ENCODE results near the gene SAV1. TPM values are rescaled to one million over a fixed set of nuclear protein-coding genes. Genes with fewer than 3 reads are reported as not detected.

SAV1 gene
- total and polyA plus RNA-seq, 2 of the 8 experiments (the other 6 are each of a cell fraction or from before 2014, with no cell fraction given), result 15.9 to 78.3 TPM

DNA sequence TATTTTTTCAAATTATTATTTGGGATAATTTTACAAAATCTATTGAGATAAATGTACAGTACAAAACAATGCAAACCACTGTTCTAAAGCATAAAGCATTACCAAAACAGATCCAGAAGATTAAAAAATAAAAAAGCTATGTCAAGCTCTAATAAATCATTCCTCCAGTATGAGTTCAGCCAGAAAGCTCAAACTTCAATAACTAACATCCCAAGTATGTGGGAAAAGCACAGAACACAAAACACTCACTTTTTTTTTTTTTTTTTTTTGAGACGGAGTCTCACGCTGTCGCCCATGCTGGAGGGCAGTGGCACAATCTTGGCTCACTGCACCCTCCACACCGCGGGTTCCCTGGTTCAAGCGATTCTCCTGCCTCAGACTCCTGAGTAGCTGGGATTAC, 11.3 kb downstream of the SAV1 start:
- TF ChIP-seq, protein P1, sequence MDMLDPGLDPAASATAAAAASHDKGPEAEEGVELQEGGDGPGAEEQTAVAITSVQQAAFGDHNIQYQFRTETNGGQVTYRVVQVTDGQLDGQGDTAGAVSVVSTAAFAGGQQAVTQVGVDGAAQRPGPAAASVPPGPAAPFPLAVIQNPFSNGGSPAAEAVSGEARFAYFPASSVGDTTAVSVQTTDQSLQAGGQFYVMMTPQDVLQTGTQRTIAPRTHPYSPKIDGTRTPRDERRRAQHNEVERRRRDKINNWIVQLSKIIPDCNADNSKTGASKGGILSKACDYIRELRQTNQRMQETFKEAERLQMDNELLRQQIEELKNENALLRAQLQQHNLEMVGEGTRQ (IDR thresholded peaks at IDR 0.05; ENCODE audit: low read length), result no peak
- TF ChIP-seq RAD21 (IDR thresholded peaks at IDR 0.05 in 1 of 2, conservative IDR thresholded peaks at IDR 0.05 in 1 of 2; ENCODE audit: low read depth in 2 of 2, low read length in 2 of 2) (no peak), ASH2L (IDR thresholded peaks at IDR 0.05; ENCODE audit: low read length) (no peak), TAF1 (IDR thresholded peaks at IDR 0.05; ENCODE audit: low read depth, low read length) (no peak), NANOG (IDR thresholded peaks at IDR 0.05; ENCODE audit: insufficient read depth, low read depth, low read length, poor library complexity, severe bottlenecking) (no peak), TEAD4 (IDR thresholded peaks at IDR 0.05; ENCODE audit: low read depth, low read length) (no peak), CREB1 (IDR thresholded peaks at IDR 0.05) (no peak), EGR1 (IDR thresholded peaks at IDR 0.05; ENCODE audit: borderline replicate concordance, low read depth, low read length) (no peak), CEBPB (IDR thresholded peaks at IDR 0.05; ENCODE audit: low read depth, low read length) (no peak), CBX8 (IDR thresholded peaks at IDR 0.05; ENCODE audit: borderline replicate concordance, low read depth, low read length) (no peak)
- TF ChIP-seq, protein P2, sequence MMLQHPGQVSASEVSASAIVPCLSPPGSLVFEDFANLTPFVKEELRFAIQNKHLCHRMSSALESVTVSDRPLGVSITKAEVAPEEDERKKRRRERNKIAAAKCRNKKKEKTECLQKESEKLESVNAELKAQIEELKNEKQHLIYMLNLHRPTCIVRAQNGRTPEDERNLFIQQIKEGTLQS (IDR thresholded peaks at IDR 0.05; ENCODE audit: insufficient read depth, low read depth, low read length), result no peak
- Histone ChIP-seq H4K8ac (ENCODE audit: extremely low read depth, insufficient read depth, low read length) (no peak overlapping the region), H2BK15ac (ENCODE audit: low read length) (no peak overlapping the region), H3K27ac (ENCODE audit: low read depth, low read length) (no peak overlapping the region), H4K5ac (ENCODE audit: insufficient read length, low read depth, low read length) (no peak overlapping the region), H3K9me3 (ENCODE audit: insufficient read depth in 2 of 2, low read depth in 1 of 2, low read length in 1 of 2) (no peaks in the 10 kb centered on the region), H4K20me1 (replicated peaks in 1 of 2; ENCODE audit: control insufficient read depth in 1 of 2, insufficient read depth in 2 of 2, low read length in 2 of 2) (peaks cover 0 to 4% of the 10 kb centered on the region in 2 experiments), H3K4me1 (replicated peaks in 1 of 4; ENCODE audit: control insufficient read depth in 3 of 4, insufficient read depth in 4 of 4, low read length in 3 of 4) (peaks cover 0 to 5% (median 1%) of the 10 kb centered on the region in 4 experiments; a peak in 3 of 7 replicates), H3K4me2 (ENCODE audit: insufficient read depth in 1 of 2, low read depth in 2 of 2, low read length in 2 of 2) (no peak overlapping the region), H2AFZ (ENCODE audit: low read length) (no peak overlapping the region), H3K27me3 (replicated peaks in 1 of 4; ENCODE audit: control insufficient read depth in 3 of 4, extremely low read depth in 1 of 4, insufficient read depth in 3 of 4, low read length in 3 of 4) (no peaks in the 10 kb centered on the region), H3K79me2 (ENCODE audit: control insufficient read depth in 1 of 2, insufficient read depth in 2 of 2, low read length in 2 of 2) (peaks cover 8 to 98% of the 10 kb centered on the region in 2 experiments), H3K23ac (ENCODE audit: insufficient read length) (no peak overlapping the region), H2BK12ac (ENCODE audit: low read depth, low read length) (no peak overlapping the region; the same call in 1 of the 2 replicates), H2BK20ac (ENCODE audit: low read length) (no peak overlapping the region), H4K91ac (replicated peaks; ENCODE audit: insufficient read length, low read length) (no peak overlapping the region), H3K23me2 (ENCODE audit: low read depth, low read length) (no peaks in the 10 kb centered on the region), H3K18ac (ENCODE audit: extremely low read depth, low read length) (no peak overlapping the region), H3K56ac (replicated peaks; ENCODE audit: insufficient read length, low read depth, low read length) (no peak overlapping the region), H3K36me3 (ENCODE audit: control insufficient read depth in 2 of 4, insufficient read depth in 4 of 4, low read length in 3 of 4) (peaks cover under 1 to 12% (median 8%) of the 10 kb centered on the region in 4 experiments; a peak in 4 of 8 replicates), H3K4me3 (ENCODE audit: extremely low read depth in 1 of 4, insufficient read depth in 2 of 4, low read depth in 3 of 4, low read length in 4 of 4) (no peak overlapping the region), H3K9ac (replicated peaks in 1 of 4; ENCODE audit: extremely low read depth in 1 of 4, low read depth in 3 of 4, low read length in 3 of 4) (no peak overlapping the region), H3K79me1 (ENCODE audit: low read depth, low read length) (no peaks in the 10 kb centered on the region; the same call in 1 of the 2 replicates), H2AK5ac (ENCODE audit: low read depth, low read length) (no peak overlapping the region), H3K14ac (ENCODE audit: insufficient read length) (no peak overlapping the region), H2BK5ac (ENCODE audit: low read depth, low read length) (no peak overlapping the region), H3K4ac (replicated peaks; ENCODE audit: insufficient read length, low read depth, low read length) (no peak overlapping the region), H2BK120ac (replicated peaks; ENCODE audit: low read depth, low read length) (no peak overlapping the region)
- no peak for DNase-seq (ENCODE audit: low read depth in 1 of 2, low spot score in 2 of 2)
- CTCF ChIA-PET (ENCODE audit: partially characterized antibody), result interaction anchor here (0.6 to 0.7 kb wide), 3 partner anchors 17 to 547 kb away, joined by 3 to 6 read pairs (median 5); no protein-coding TSS in a partner anchor
- 95% methylated on average over 6 of the region's 6 CpGs; no CpG with 5 or more reads in 1 of the 2 experiments for WGBS, 2 experiments (ENCODE audit: extremely low coverage in 1 of 2, insufficient coverage in 1 of 2, insufficient read length in 1 of 2, insufficient replicate concordance in 2 of 2, low coverage in 1 of 2, low lambda C conversion rate in 2 of 2, missing lambda C conversion rate in 1 of 2)
- POLR2A ChIA-PET (ENCODE audit: partially characterized antibody), result interaction anchor here (0.6 to 6.8 kb wide), 5 partner anchors 9 to 123 kb away, joined by 3 to 70 read pairs (median 5); partner anchors contain the start of genes ATL1 and SAV1
- no peak for FAIRE-seq

Data from H1 (cell line).